Measurements from ENCODE around the gene SNRNP48. TPM values are rescaled to one million over a fixed set of nuclear protein-coding genes. Genes with fewer than 3 reads are reported as not detected.

Gene SNRNP48
- total RNA-seq, 5 donors from 2014 or later (not counting 1 experiment from before 2014, with no cell fraction given) = 13.6 to 20.0 (median 17.7) TPM

GRCh38 chr6:7543789-7544424 lies 46.1 kb upstream of the SNRNP48 start:
- no peaks in the 10 kb centered on the region for H3K36me3 Mint-ChIP-seq
- ChIA-PET POLR2A (interaction anchor here in 1 of 2 donors (0.5 to 0.6 kb wide), 2 partner anchors 55 to 1654 kb away, joined by 3 read pairs; no protein-coding TSS in a partner anchor), CTCF (no interaction called here)
- peaks cover 47 to 67% of the 10 kb centered on the region in 2 donors for H3K27me3 Mint-ChIP-seq
- Histone ChIP-seq H3K27me3 (replicated peaks in 1 of 2; ENCODE audit: control insufficient read depth in 2 of 2, extremely low read depth in 1 of 2, insufficient read depth in 2 of 2, low read length in 1 of 2) (peaks cover 25 to 48% of the 10 kb centered on the region in 2 experiments), H3K27ac (ENCODE audit: low read length) (no peak overlapping the region), H3K4me1 (ENCODE audit: control insufficient read depth in 1 of 2, extremely low read depth in 1 of 2, insufficient read depth in 2 of 2, low read length in 2 of 2) (peaks cover 10 to 24% of the 10 kb centered on the region in 2 experiments), H3K9me3 (no peaks in the 10 kb centered on the region), H3K4me3 (ENCODE audit: control insufficient read depth in 1 of 2, extremely low read depth in 1 of 2, low read length in 1 of 2) (no peak overlapping the region), H3K36me3 (ENCODE audit: control insufficient read depth in 2 of 2, extremely low read depth in 1 of 2, insufficient read depth in 1 of 2, low read length in 1 of 2) (no peaks in the 10 kb centered on the region)
- H3K4me3 Mint-ChIP-seq = peak overlapping the region in 1 of 3 donors; percentile 50
- peaks cover 6 to 16% (median 15%) of the 10 kb centered on the region in 3 donors for H3K4me1 Mint-ChIP-seq
- H3K27ac Mint-ChIP-seq = no peak overlapping the region
- ATAC-seq (replicated peaks in 1 of 4) (no peak), DNase-seq (no peak)
- 42% methylated on average over 7 of the region's 13 CpGs for WGBS (ENCODE audit: insufficient coverage)
- H3K9me3 Mint-ChIP-seq = no peaks in the 10 kb centered on the region

GRCh38 chr6:7544597-7544996 lies 45.4 kb upstream of the SNRNP48 start:
- Mint-ChIP-seq H3K4me3 (no peak overlapping the region), H3K27ac (no peak overlapping the region), H3K9me3 (no peaks in the 10 kb centered on the region), H3K36me3 (no peaks in the 10 kb centered on the region), H3K4me1 (peaks cover 6 to 16% (median 15%) of the 10 kb centered on the region in 3 donors), H3K27me3 (peaks cover 47 to 68% of the 10 kb centered on the region in 2 donors)
- Histone ChIP-seq H3K4me1 (ENCODE audit: control insufficient read depth in 1 of 2, extremely low read depth in 1 of 2, insufficient read depth in 2 of 2, low read length in 2 of 2) (peaks cover 10 to 24% of the 10 kb centered on the region in 2 experiments), H3K36me3 (ENCODE audit: control insufficient read depth in 2 of 2, extremely low read depth in 1 of 2, insufficient read depth in 1 of 2, low read length in 1 of 2) (no peaks in the 10 kb centered on the region), H3K27ac (ENCODE audit: low read length) (no peak overlapping the region), H3K9me3 (no peaks in the 10 kb centered on the region), H3K27me3 (replicated peaks in 1 of 2; ENCODE audit: control insufficient read depth in 2 of 2, extremely low read depth in 1 of 2, insufficient read depth in 2 of 2, low read length in 1 of 2) (peaks cover 21 to 45% of the 10 kb centered on the region in 2 experiments), H3K4me3 (ENCODE audit: control insufficient read depth in 1 of 2, extremely low read depth in 1 of 2, low read length in 1 of 2) (no peak overlapping the region)
- ChIA-PET POLR2A (interaction anchor here in 1 of 2 donors (0.5 kb wide), 1 partner anchor 1655 kb away, joined by 3 read pairs; no protein-coding TSS in a partner anchor), CTCF (no interaction called here)
- WGBS (ENCODE audit: insufficient coverage) = no CpG with 5 or more reads among the region's 3 CpGs
- DNase-seq (no peak), ATAC-seq (replicated peaks in 1 of 4) (no peak)

GRCh38 chr6:7545316-7546019 lies 44.5 kb upstream of the SNRNP48 start:
- Mint-ChIP-seq H3K27me3 (peaks cover 40 to 59% of the 10 kb centered on the region in 2 donors), H3K9me3 (no peaks in the 10 kb centered on the region), H3K4me1 (peaks cover 6 to 14% (median 13%) of the 10 kb centered on the region in 3 donors), H3K36me3 (no peaks in the 10 kb centered on the region), H3K27ac (no peak overlapping the region), H3K4me3 (no peak overlapping the region)
- Histone ChIP-seq H3K36me3 (ENCODE audit: control insufficient read depth in 2 of 2, extremely low read depth in 1 of 2, insufficient read depth in 1 of 2, low read length in 1 of 2) (no peaks in the 10 kb centered on the region), H3K27me3 (replicated peaks in 1 of 2; ENCODE audit: control insufficient read depth in 2 of 2, extremely low read depth in 1 of 2, insufficient read depth in 2 of 2, low read length in 1 of 2) (peaks cover 16 to 47% of the 10 kb centered on the region in 2 experiments), H3K4me1 (ENCODE audit: control insufficient read depth in 1 of 2, extremely low read depth in 1 of 2, insufficient read depth in 2 of 2, low read length in 2 of 2) (peaks cover 10 to 23% of the 10 kb centered on the region in 2 experiments), H3K27ac (ENCODE audit: low read length) (no peak overlapping the region), H3K4me3 (ENCODE audit: control insufficient read depth in 1 of 2, extremely low read depth in 1 of 2, low read length in 1 of 2) (no peak overlapping the region), H3K9me3 (no peaks in the 10 kb centered on the region)
- 85% methylated on average over 10 of the region's 12 CpGs for WGBS (ENCODE audit: insufficient coverage)
- DNase-seq = no peak
- ChIA-PET POLR2A (no interaction called here), CTCF (no interaction called here)
- no peak for ATAC-seq (replicated peaks in 1 of 4)

GRCh38 chr6:7546020-7546369 lies 44.0 kb upstream of the SNRNP48 start:
- DNase-seq (no peak), ATAC-seq (replicated peaks in 1 of 4) (no peak)
- Mint-ChIP-seq H3K4me1 (peaks cover under 1 to 9% (median 8%) of the 10 kb centered on the region in 3 donors), H3K27ac (no peak overlapping the region), H3K4me3 (no peak overlapping the region), H3K27me3 (peaks cover 34 to 55% of the 10 kb centered on the region in 2 donors), H3K36me3 (no peaks in the 10 kb centered on the region), H3K9me3 (no peaks in the 10 kb centered on the region)
- no peak overlapping the region for H3K27ac ChIP-seq (ENCODE audit: low read length)
- H3K36me3 ChIP-seq (ENCODE audit: control insufficient read depth in 2 of 2, extremely low read depth in 1 of 2, insufficient read depth in 1 of 2, low read length in 1 of 2) = no peaks in the 10 kb centered on the region
- ChIA-PET CTCF (interaction anchor here in 1 of 2 donors (0.5 to 0.6 kb wide), 2 partner anchors 70 to 867 kb away, joined by 3 to 4 read pairs; no protein-coding TSS in a partner anchor), POLR2A (no interaction called here)
- no peak overlapping the region for H3K4me3 ChIP-seq (ENCODE audit: control insufficient read depth in 1 of 2, extremely low read depth in 1 of 2, low read length in 1 of 2)
- peaks cover 12 to 43% of the 10 kb centered on the region in 2 experiments for H3K27me3 ChIP-seq (replicated peaks in 1 of 2; ENCODE audit: control insufficient read depth in 2 of 2, extremely low read depth in 1 of 2, insufficient read depth in 2 of 2, low read length in 1 of 2)
- WGBS (ENCODE audit: insufficient coverage) = 78% methylated on average over 2 of the region's 6 CpGs
- peaks cover 7 to 20% of the 10 kb centered on the region in 2 experiments for H3K4me1 ChIP-seq (ENCODE audit: control insufficient read depth in 1 of 2, extremely low read depth in 1 of 2, insufficient read depth in 2 of 2, low read length in 2 of 2)
- no peaks in the 10 kb centered on the region for H3K9me3 ChIP-seq

GRCh38 chr6:7546383-7546782 lies 43.6 kb upstream of the SNRNP48 start:
- no peaks in the 10 kb centered on the region for H3K36me3 ChIP-seq (ENCODE audit: control insufficient read depth in 2 of 2, extremely low read depth in 1 of 2, insufficient read depth in 1 of 2, low read length in 1 of 2)
- no peaks in the 10 kb centered on the region for H3K9me3 Mint-ChIP-seq
- peaks cover 12 to 44% of the 10 kb centered on the region in 2 experiments for H3K27me3 ChIP-seq (replicated peaks in 1 of 2; ENCODE audit: control insufficient read depth in 2 of 2, extremely low read depth in 1 of 2, insufficient read depth in 2 of 2, low read length in 1 of 2)
- no peaks in the 10 kb centered on the region for H3K9me3 ChIP-seq
- CTCF ChIA-PET = interaction anchor here in 1 of 2 donors (0.5 to 0.6 kb wide), 2 partner anchors 70 to 868 kb away, joined by 3 to 4 read pairs; no protein-coding TSS in a partner anchor
- H3K4me3 Mint-ChIP-seq = no peak overlapping the region
- peaks cover 5 to 18% of the 10 kb centered on the region in 2 experiments for H3K4me1 ChIP-seq (ENCODE audit: control insufficient read depth in 1 of 2, extremely low read depth in 1 of 2, insufficient read depth in 2 of 2, low read length in 2 of 2)
- peaks cover 33 to 54% of the 10 kb centered on the region in 2 donors for H3K27me3 Mint-ChIP-seq
- H3K36me3 Mint-ChIP-seq = no peaks in the 10 kb centered on the region
- ATAC-seq (replicated peaks in 1 of 4) (no peak), DNase-seq (no peak)
- H3K27ac ChIP-seq (ENCODE audit: low read length) = no peak overlapping the region
- H3K27ac Mint-ChIP-seq = no peak overlapping the region
- WGBS (ENCODE audit: insufficient coverage) = no CpG with 5 or more reads among the region's 2 CpGs
- no peak overlapping the region for H3K4me3 ChIP-seq (ENCODE audit: control insufficient read depth in 1 of 2, extremely low read depth in 1 of 2, low read length in 1 of 2)
- POLR2A ChIA-PET = interaction anchor here in 1 of 2 donors (0.5 kb wide), 1 partner anchor 790 kb away, joined by 5 read pairs; no protein-coding TSS in a partner anchor
- peaks cover 0 to 8% (median 7%) of the 10 kb centered on the region in 3 donors for H3K4me1 Mint-ChIP-seq

GRCh38 chr6:7546896-7547295 lies 43.1 kb upstream of the SNRNP48 start:
- POLR2A ChIA-PET = interaction anchor here in 1 of 2 donors (0.5 kb wide), 1 partner anchor 791 kb away, joined by 5 read pairs; no protein-coding TSS in a partner anchor
- Histone ChIP-seq H3K27me3 (replicated peaks in 1 of 2; ENCODE audit: control insufficient read depth in 2 of 2, extremely low read depth in 1 of 2, insufficient read depth in 2 of 2, low read length in 1 of 2) (peaks cover 12 to 40% of the 10 kb centered on the region in 2 experiments), H3K4me1 (ENCODE audit: control insufficient read depth in 1 of 2, extremely low read depth in 1 of 2, insufficient read depth in 2 of 2, low read length in 2 of 2) (peaks cover 5 to 12% of the 10 kb centered on the region in 2 experiments), H3K9me3 (no peaks in the 10 kb centered on the region), H3K4me3 (ENCODE audit: control insufficient read depth in 1 of 2, extremely low read depth in 1 of 2, low read length in 1 of 2) (no peak overlapping the region), H3K27ac (ENCODE audit: low read length) (no peak overlapping the region), H3K36me3 (ENCODE audit: control insufficient read depth in 2 of 2, extremely low read depth in 1 of 2, insufficient read depth in 1 of 2, low read length in 1 of 2) (no peaks in the 10 kb centered on the region)
- Mint-ChIP-seq H3K4me3 (no peak overlapping the region), H3K4me1 (peaks cover 0 to 5% (median 4%) of the 10 kb centered on the region in 3 donors), H3K27me3 (peaks cover 38 to 55% of the 10 kb centered on the region in 2 donors), H3K27ac (no peak overlapping the region), H3K36me3 (no peaks in the 10 kb centered on the region), H3K9me3 (no peaks in the 10 kb centered on the region)
- 80% methylated on average over 4 of the region's 4 CpGs for WGBS (ENCODE audit: insufficient coverage)
- no peak for DNase-seq
- ATAC-seq (replicated peaks in 1 of 4) = no peak
- CTCF ChIA-PET = no interaction called here
